Measurements from ENCODE around the gene OLFML1.

OLFML1 gene

GRCh38 chr11:7532405-7533145 is 47.3 kb downstream of the OLFML1 start:
- no peak for DNase-seq (ENCODE audit: low spot score)

GRCh38 chr11:7533199-7534041 is 48.1 kb downstream of the OLFML1 start:
- no peak for DNase-seq (ENCODE audit: low spot score)

GRCh38 chr11:7534042-7534378 is 48.7 kb downstream of the OLFML1 start:
- no peak for DNase-seq (ENCODE audit: low spot score)

GRCh38 chr11:7536100-7536499 is 50.8 kb downstream of the OLFML1 start:
- DNase-seq (ENCODE audit: low spot score), result peak; percentile 23

- no peak for DNase-seq (ENCODE audit: low spot score)
Measured at GRCh38 chr11:7537265-7537664, 52.0 kb downstream of the OLFML1 start.

GRCh38 chr11:7538031-7538430 is 52.7 kb downstream of the OLFML1 start:
- no peak for DNase-seq (ENCODE audit: low spot score)

- DNase-seq (ENCODE audit: low spot score), result no peak
Measured at GRCh38 chr11:7538466-7539454, 53.5 kb downstream of the OLFML1 start.

GRCh38 chr11:7540830-7541555 is 55.7 kb downstream of the OLFML1 start:
- no peak for DNase-seq (ENCODE audit: low spot score)

GRCh38 chr11:7543302-7543701 is 58.0 kb downstream of the OLFML1 start:
- no peak for DNase-seq (ENCODE audit: low spot score)

GRCh38 chr11:7544021-7544420 is 58.7 kb downstream of the OLFML1 start:
- DNase-seq (ENCODE audit: low spot score), result no peak

- no peak for DNase-seq (ENCODE audit: low spot score)
Measured at GRCh38 chr11:7545611-7546010, 60.3 kb downstream of the OLFML1 start.

GRCh38 chr11:7546324-7546791 is 61.1 kb downstream of the OLFML1 start:
- no peak for DNase-seq (ENCODE audit: low spot score)

GRCh38 chr11:7547687-7548086 is 62.4 kb downstream of the OLFML1 start:
- no peak for DNase-seq (ENCODE audit: low spot score)

- peak; percentile 35 for DNase-seq (ENCODE audit: low spot score)
Measured at GRCh38 chr11:7548659-7549274, 63.5 kb downstream of the OLFML1 start.

- DNase-seq (ENCODE audit: low spot score), result no peak
Measured at GRCh38 chr11:7549681-7550080, 64.4 kb downstream of the OLFML1 start.

GRCh38 chr11:7551571-7551970 is 66.3 kb downstream of the OLFML1 start:
- no peak for DNase-seq (ENCODE audit: low spot score)

- DNase-seq (ENCODE audit: low spot score), result no peak
Measured at GRCh38 chr11:7552666-7553065, 67.4 kb downstream of the OLFML1 start.

GRCh38 chr11:7555052-7555699 is 69.9 kb downstream of the OLFML1 start:
- DNase-seq (ENCODE audit: low spot score), result no peak

- DNase-seq (ENCODE audit: low spot score), result no peak
Measured at GRCh38 chr11:7558046-7558445, 72.7 kb downstream of the OLFML1 start.
